ENCODE results near the gene ANKRD40.

GRCh38 chr17:50659179-50659578 lies 48.5 kb downstream of the ANKRD40 start:
- TF ChIP-seq, protein P1, sequence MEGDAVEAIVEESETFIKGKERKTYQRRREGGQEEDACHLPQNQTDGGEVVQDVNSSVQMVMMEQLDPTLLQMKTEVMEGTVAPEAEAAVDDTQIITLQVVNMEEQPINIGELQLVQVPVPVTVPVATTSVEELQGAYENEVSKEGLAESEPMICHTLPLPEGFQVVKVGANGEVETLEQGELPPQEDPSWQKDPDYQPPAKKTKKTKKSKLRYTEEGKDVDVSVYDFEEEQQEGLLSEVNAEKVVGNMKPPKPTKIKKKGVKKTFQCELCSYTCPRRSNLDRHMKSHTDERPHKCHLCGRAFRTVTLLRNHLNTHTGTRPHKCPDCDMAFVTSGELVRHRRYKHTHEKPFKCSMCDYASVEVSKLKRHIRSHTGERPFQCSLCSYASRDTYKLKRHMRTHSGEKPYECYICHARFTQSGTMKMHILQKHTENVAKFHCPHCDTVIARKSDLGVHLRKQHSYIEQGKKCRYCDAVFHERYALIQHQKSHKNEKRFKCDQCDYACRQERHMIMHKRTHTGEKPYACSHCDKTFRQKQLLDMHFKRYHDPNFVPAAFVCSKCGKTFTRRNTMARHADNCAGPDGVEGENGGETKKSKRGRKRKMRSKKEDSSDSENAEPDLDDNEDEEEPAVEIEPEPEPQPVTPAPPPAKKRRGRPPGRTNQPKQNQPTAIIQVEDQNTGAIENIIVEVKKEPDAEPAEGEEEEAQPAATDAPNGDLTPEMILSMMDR (conservative IDR thresholded peaks at IDR 0.05), result no peak
- TF ChIP-seq ZFX (IDR thresholded peaks at IDR 0.05), result no peak
